ENCODE data around the gene SCLY.

Gene SCLY

GRCh38 chr2:238131761-238132462 is 71.1 kb downstream of the SCLY start:
- Histone ChIP-seq H3K4me3 (ENCODE audit: low read depth in 1 of 2, low read length in 2 of 2) (no peak overlapping the region), H3K36me3 (ENCODE audit: control insufficient read depth in 1 of 2, insufficient read depth in 2 of 2, low read length in 2 of 2) (peaks cover 0 to 3% of the 10 kb centered on the region in 2 donors), H3K9me3 (ENCODE audit: control insufficient read depth in 1 of 2, low read length in 2 of 2) (no peaks in the 10 kb centered on the region), H3K27me3 (ENCODE audit: low read depth, low read length) (no peaks in the 10 kb centered on the region), H3K27ac (ENCODE audit: low read length) (no peak overlapping the region), H3K4me1 (ENCODE audit: control insufficient read depth in 1 of 2, insufficient read depth in 2 of 2, low read length in 2 of 2) (peaks cover 0 to 6% of the 10 kb centered on the region in 2 donors)

- no peak overlapping the region for H3K27ac ChIP-seq (ENCODE audit: low read length)
Measured at GRCh38 chr2:238132463-238133450, 72.0 kb downstream of the SCLY start.

GRCh38 chr2:238133499-238134392 is 72.9 kb downstream of the SCLY start:
- Histone ChIP-seq H3K9me3 (ENCODE audit: control insufficient read depth in 1 of 2, low read length in 2 of 2) (no peaks in the 10 kb centered on the region), H3K27ac (ENCODE audit: low read length) (no peak overlapping the region), H3K27me3 (ENCODE audit: low read depth, low read length) (no peaks in the 10 kb centered on the region), H3K4me3 (ENCODE audit: low read depth in 1 of 2, low read length in 2 of 2) (no peak overlapping the region), H3K4me1 (ENCODE audit: control insufficient read depth in 1 of 2, insufficient read depth in 2 of 2, low read length in 2 of 2) (peaks cover 0 to 9% of the 10 kb centered on the region in 2 donors), H3K36me3 (ENCODE audit: control insufficient read depth in 1 of 2, insufficient read depth in 2 of 2, low read length in 2 of 2) (peaks cover 0 to 3% of the 10 kb centered on the region in 2 donors)

More at GRCh38 chr2:238132463-238133450, 72.0 kb downstream of the SCLY start:
- H3K9me3 ChIP-seq (ENCODE audit: control insufficient read depth in 1 of 2, low read length in 2 of 2) = no peaks in the 10 kb centered on the region
- no peaks in the 10 kb centered on the region for H3K4me1 ChIP-seq (ENCODE audit: control insufficient read depth in 1 of 2, insufficient read depth in 2 of 2, low read length in 2 of 2)
- no peaks in the 10 kb centered on the region for H3K27me3 ChIP-seq (ENCODE audit: low read depth, low read length)
- H3K36me3 ChIP-seq (ENCODE audit: control insufficient read depth in 1 of 2, insufficient read depth in 2 of 2, low read length in 2 of 2) = peaks cover 0 to 3% of the 10 kb centered on the region in 2 donors
- no peak overlapping the region for H3K4me3 ChIP-seq (ENCODE audit: low read depth in 1 of 2, low read length in 2 of 2)

- Histone ChIP-seq H3K4me3 (ENCODE audit: low read depth in 1 of 2, low read length in 2 of 2) (no peak overlapping the region), H3K9me3 (ENCODE audit: control insufficient read depth in 1 of 2, low read length in 2 of 2) (no peaks in the 10 kb centered on the region), H3K4me1 (ENCODE audit: control insufficient read depth in 1 of 2, insufficient read depth in 2 of 2, low read length in 2 of 2) (peaks cover 0 to 14% of the 10 kb centered on the region in 2 donors), H3K36me3 (ENCODE audit: control insufficient read depth in 1 of 2, insufficient read depth in 2 of 2, low read length in 2 of 2) (peaks cover 0 to 3% of the 10 kb centered on the region in 2 donors), H3K27ac (ENCODE audit: low read length) (no peak overlapping the region), H3K27me3 (ENCODE audit: low read depth, low read length) (no peaks in the 10 kb centered on the region)
Measured at GRCh38 chr2:238134393-238134785, 73.6 kb downstream of the SCLY start.

GRCh38 chr2:238135601-238136150 is 74.9 kb downstream of the SCLY start:
- H3K4me3 ChIP-seq (ENCODE audit: low read depth in 1 of 2, low read length in 2 of 2) = no peak overlapping the region
- peaks cover 0 to 1% of the 10 kb centered on the region in 2 donors for H3K36me3 ChIP-seq (ENCODE audit: control insufficient read depth in 1 of 2, insufficient read depth in 2 of 2, low read length in 2 of 2)
- no peak overlapping the region for H3K27ac ChIP-seq (ENCODE audit: low read length)
- H3K9me3 ChIP-seq (ENCODE audit: control insufficient read depth in 1 of 2, low read length in 2 of 2) = no peaks in the 10 kb centered on the region
- peaks cover 0 to 17% of the 10 kb centered on the region in 2 donors for H3K4me1 ChIP-seq (ENCODE audit: control insufficient read depth in 1 of 2, insufficient read depth in 2 of 2, low read length in 2 of 2)
- no peaks in the 10 kb centered on the region for H3K27me3 ChIP-seq (ENCODE audit: low read depth, low read length)

GRCh38 chr2:238136820-238137537 is 76.2 kb downstream of the SCLY start:
- Histone ChIP-seq H3K4me3 (ENCODE audit: low read depth in 1 of 2, low read length in 2 of 2) (no peak overlapping the region), H3K27me3 (ENCODE audit: low read depth, low read length) (no peaks in the 10 kb centered on the region), H3K9me3 (ENCODE audit: control insufficient read depth in 1 of 2, low read length in 2 of 2) (no peaks in the 10 kb centered on the region), H3K4me1 (ENCODE audit: control insufficient read depth in 1 of 2, insufficient read depth in 2 of 2, low read length in 2 of 2) (peaks cover 0 to 23% of the 10 kb centered on the region in 2 donors), H3K36me3 (ENCODE audit: control insufficient read depth in 1 of 2, insufficient read depth in 2 of 2, low read length in 2 of 2) (peaks cover 0 to 3% of the 10 kb centered on the region in 2 donors), H3K27ac (ENCODE audit: low read length) (no peak overlapping the region)

GRCh38 chr2:238137885-238138284 is 77.1 kb downstream of the SCLY start:
- H3K27me3 ChIP-seq (ENCODE audit: low read depth, low read length) = no peaks in the 10 kb centered on the region
- peaks cover 0 to 3% of the 10 kb centered on the region in 2 donors for H3K36me3 ChIP-seq (ENCODE audit: control insufficient read depth in 1 of 2, insufficient read depth in 2 of 2, low read length in 2 of 2)
- H3K4me3 ChIP-seq (ENCODE audit: low read depth in 1 of 2, low read length in 2 of 2) = no peak overlapping the region
- H3K9me3 ChIP-seq (ENCODE audit: control insufficient read depth in 1 of 2, low read length in 2 of 2) = no peaks in the 10 kb centered on the region
- H3K4me1 ChIP-seq (ENCODE audit: control insufficient read depth in 1 of 2, insufficient read depth in 2 of 2, low read length in 2 of 2) = peaks cover 0 to 27% of the 10 kb centered on the region in 2 donors
- no peak overlapping the region for H3K27ac ChIP-seq (ENCODE audit: low read length)

GRCh38 chr2:238138331-238139195 is 77.8 kb downstream of the SCLY start, which contains the start of gene KLHL30:
Gene KLHL30 (plus strand): TSS chr2:238138668. CDS start chr2:238140755, 2,087 bp downstream.
- Histone ChIP-seq H3K27ac (ENCODE audit: low read length) (no peak within 1 kb of the TSS), H3K4me3 (ENCODE audit: low read depth in 1 of 2, low read length in 2 of 2) (peak within 1 kb of the TSS in 1 of 2 donors; percentile 45), H3K4me1 (ENCODE audit: control insufficient read depth in 1 of 2, insufficient read depth in 2 of 2, low read length in 2 of 2) (peaks cover 0 to 33% of the 10 kb centered on the region in 2 donors), H3K36me3 (ENCODE audit: control insufficient read depth in 1 of 2, insufficient read depth in 2 of 2, low read length in 2 of 2) (peaks cover 0 to 3% of the 10 kb centered on the region in 2 donors), H3K27me3 (ENCODE audit: low read depth, low read length) (no peaks in the 10 kb centered on the region), H3K9me3 (ENCODE audit: control insufficient read depth in 1 of 2, low read length in 2 of 2) (no peaks in the 10 kb centered on the region)

- Histone ChIP-seq H3K4me1 (ENCODE audit: control insufficient read depth in 1 of 2, insufficient read depth in 2 of 2, low read length in 2 of 2) (peaks cover 0 to 34% of the 10 kb centered on the region in 2 donors), H3K36me3 (ENCODE audit: control insufficient read depth in 1 of 2, insufficient read depth in 2 of 2, low read length in 2 of 2) (peaks cover 0 to 3% of the 10 kb centered on the region in 2 donors), H3K4me3 (ENCODE audit: low read depth in 1 of 2, low read length in 2 of 2) (peak overlapping the region in 1 of 2 donors; percentile 45), H3K27me3 (ENCODE audit: low read depth, low read length) (no peaks in the 10 kb centered on the region), H3K27ac (ENCODE audit: low read length) (no peak overlapping the region), H3K9me3 (ENCODE audit: control insufficient read depth in 1 of 2, low read length in 2 of 2) (no peaks in the 10 kb centered on the region)
Measured at GRCh38 chr2:238139196-238140039, 78.6 kb downstream of the SCLY start.
